Mucosa of stomach (tissue), 1 donor: ENCODE measurements around the gene FOXO6.

Experiments
- H3K27me3 ChIP-seq: one replicate; pipeline ENCODE4 v1.7.0; 2013; ENCODE audit warnings: mild to moderate bottlenecking, low read length; ENCODE audit not compliant: control insufficient read depth, insufficient read depth
- H3K36me3 ChIP-seq: one replicate; pipeline ENCODE4 v1.7.0; 2013; ENCODE audit warnings: low read length; ENCODE audit not compliant: control insufficient read depth, insufficient read depth
- H3K4me1 ChIP-seq: one replicate; pipeline ENCODE4 v1.7.0; 2013; ENCODE audit warnings: mild to moderate bottlenecking, low read length; ENCODE audit not compliant: control insufficient read depth, insufficient read depth
- H3K4me3 ChIP-seq: one replicate; pipeline ENCODE4 v1.7.0; 2013; ENCODE audit warnings: low read length
- H3K9ac ChIP-seq: one replicate; pipeline ENCODE4 v1.7.0; 2013; ENCODE audit warnings: mild to moderate bottlenecking, low read length, moderate library complexity
- H3K9me3 ChIP-seq: one replicate; pipeline ENCODE4 v1.7.0; 2013; ENCODE audit warnings: mild to moderate bottlenecking, low read length, moderate library complexity; ENCODE audit not compliant: control insufficient read depth
- donor health status: Pancreatic carcinoma.

The FOXO6 gene

GRCh38 chr1:41385398-41386195 is 24.4 kb downstream of the FOXO6 start:
- no peak overlapping the region for H3K9ac ChIP-seq
- peaks cover 37% of the 10 kb centered on the region for H3K27me3 ChIP-seq
- no peak overlapping the region for H3K4me3 ChIP-seq
- peaks cover 56% of the 10 kb centered on the region for H3K4me1 ChIP-seq
- no peaks in the 10 kb centered on the region for H3K9me3 ChIP-seq
- H3K36me3 ChIP-seq: no peaks in the 10 kb centered on the region

GRCh38 chr1:41386196-41386663 is 25.0 kb downstream of the FOXO6 start:
- Histone ChIP-seq H3K36me3 (no peaks in the 10 kb centered on the region), H3K9me3 (no peaks in the 10 kb centered on the region), H3K4me1 (peaks cover 50% of the 10 kb centered on the region), H3K27me3 (peaks cover 31% of the 10 kb centered on the region), H3K4me3 (no peak overlapping the region), H3K9ac (no peak overlapping the region)

GRCh38 chr1:41387667-41388091 is 26.4 kb downstream of the FOXO6 start:
- H3K36me3 ChIP-seq: no peaks in the 10 kb centered on the region
- H3K4me3 ChIP-seq: no peak overlapping the region
- peaks cover 42% of the 10 kb centered on the region for H3K4me1 ChIP-seq
- peak overlapping the region; percentile 31 for H3K9ac ChIP-seq
- H3K9me3 ChIP-seq: no peaks in the 10 kb centered on the region
- peaks cover 22% of the 10 kb centered on the region for H3K27me3 ChIP-seq

GRCh38 chr1:41388510-41388909 is 27.3 kb downstream of the FOXO6 start:
- H3K9ac ChIP-seq: no peak overlapping the region
- H3K27me3 ChIP-seq: peaks cover 14% of the 10 kb centered on the region
- H3K9me3 ChIP-seq: no peaks in the 10 kb centered on the region
- no peaks in the 10 kb centered on the region for H3K36me3 ChIP-seq
- no peak overlapping the region for H3K4me3 ChIP-seq
- peaks cover 37% of the 10 kb centered on the region for H3K4me1 ChIP-seq

- Histone ChIP-seq H3K9ac (no peak overlapping the region), H3K36me3 (no peaks in the 10 kb centered on the region), H3K4me3 (no peak overlapping the region), H3K4me1 (peaks cover 37% of the 10 kb centered on the region), H3K27me3 (peaks cover 9% of the 10 kb centered on the region), H3K9me3 (no peaks in the 10 kb centered on the region)
These were observed 27.8 kb downstream of the FOXO6 start for GRCh38 chr1:41389009-41389408.

DNA sequence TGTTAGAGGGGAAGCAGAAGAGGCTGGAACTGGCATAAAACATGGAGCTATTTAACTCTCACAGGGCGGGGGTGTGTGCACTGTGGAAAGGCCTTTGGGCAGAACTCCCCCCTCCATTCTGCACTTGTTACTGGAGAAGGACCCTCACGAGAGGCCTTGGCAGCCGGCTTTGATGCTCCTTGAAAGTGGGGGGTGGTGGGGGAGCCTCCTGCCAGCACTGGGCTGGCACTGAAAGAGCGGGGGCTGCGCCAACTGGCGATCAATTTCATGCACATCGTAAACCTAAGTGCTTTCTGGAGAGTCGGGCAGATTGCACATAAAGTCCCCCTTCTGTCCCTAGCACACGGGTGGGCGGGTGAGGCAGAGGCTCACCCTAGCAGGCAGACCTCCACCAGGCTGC is 28.9 kb downstream of the FOXO6 start:
- H3K9me3 ChIP-seq: no peaks in the 10 kb centered on the region
- no peak overlapping the region for H3K9ac ChIP-seq
- H3K4me1 ChIP-seq: peaks cover 35% of the 10 kb centered on the region
- H3K4me3 ChIP-seq: no peak overlapping the region
- peaks cover 15% of the 10 kb centered on the region for H3K27me3 ChIP-seq
- no peaks in the 10 kb centered on the region for H3K36me3 ChIP-seq

DNA sequence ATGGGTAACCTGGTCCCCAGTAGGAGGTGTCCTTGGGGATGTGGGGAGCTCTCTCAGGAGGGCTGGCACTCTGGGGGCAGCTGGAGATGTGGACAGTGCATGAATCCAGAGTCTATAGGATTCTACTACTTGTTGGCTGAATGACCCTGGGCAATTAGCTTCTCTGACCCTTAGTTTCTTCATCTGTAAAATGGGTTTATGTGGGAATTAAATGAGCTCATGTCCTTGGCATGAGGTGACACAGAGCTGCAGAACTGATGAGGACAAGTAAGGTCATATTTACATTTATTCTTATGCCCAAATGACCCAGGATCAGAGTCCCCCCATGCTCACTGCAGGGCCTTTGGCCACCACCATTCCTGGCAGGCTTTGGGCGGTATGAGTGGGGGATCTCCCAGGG is 29.3 kb downstream of the FOXO6 start:
- Histone ChIP-seq H3K36me3 (no peaks in the 10 kb centered on the region), H3K9me3 (no peaks in the 10 kb centered on the region), H3K9ac (no peak overlapping the region), H3K27me3 (peaks cover 17% of the 10 kb centered on the region), H3K4me3 (no peak overlapping the region), H3K4me1 (peaks cover 30% of the 10 kb centered on the region)

- H3K36me3 ChIP-seq: no peaks in the 10 kb centered on the region
- peaks cover 17% of the 10 kb centered on the region for H3K4me1 ChIP-seq
- no peak overlapping the region for H3K4me3 ChIP-seq
- H3K9me3 ChIP-seq: no peaks in the 10 kb centered on the region
- no peak overlapping the region for H3K9ac ChIP-seq
- H3K27me3 ChIP-seq: peaks cover 21% of the 10 kb centered on the region
These were observed 30.7 kb downstream of the FOXO6 start for GRCh38 chr1:41391834-41392527.

- Histone ChIP-seq H3K36me3 (no peaks in the 10 kb centered on the region), H3K9ac (no peak overlapping the region), H3K27me3 (peaks cover 21% of the 10 kb centered on the region), H3K4me1 (peaks cover 11% of the 10 kb centered on the region), H3K9me3 (no peaks in the 10 kb centered on the region), H3K4me3 (no peak overlapping the region)
These were observed 31.3 kb downstream of the FOXO6 start for GRCh38 chr1:41392528-41392924.

DNA sequence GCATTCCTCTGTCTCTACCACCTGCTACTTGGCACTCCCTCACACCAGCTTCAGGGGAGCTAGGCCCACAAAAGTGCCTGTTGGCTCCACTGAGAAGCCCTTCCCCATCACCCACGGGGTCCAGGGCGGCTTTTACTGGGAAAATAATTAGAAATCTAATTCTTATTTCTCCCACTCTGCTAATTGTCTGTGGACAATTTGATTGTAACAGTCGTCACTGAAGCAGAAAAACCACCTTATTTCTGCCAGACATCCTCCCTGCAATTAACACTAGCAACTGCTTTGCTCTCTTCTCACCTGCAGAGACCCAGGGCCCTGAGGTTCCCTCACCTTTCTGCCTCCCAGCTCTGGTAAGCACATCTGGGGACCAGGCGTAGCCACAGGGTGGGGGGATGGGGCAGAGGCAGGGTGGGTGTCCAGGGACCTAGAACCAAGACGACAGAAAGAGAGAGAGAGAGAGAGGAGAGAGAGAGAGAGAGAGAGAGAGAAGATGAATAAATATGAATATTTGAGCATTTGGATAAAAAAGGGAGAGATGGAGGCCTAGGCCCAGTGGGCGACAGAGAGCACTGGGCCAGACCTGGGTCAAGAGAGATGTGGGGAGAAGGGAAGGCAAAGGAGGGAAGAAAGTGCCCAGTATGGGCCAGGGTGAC is 32.6 kb downstream of the FOXO6 start:
- Histone ChIP-seq H3K9ac (no peak overlapping the region), H3K4me3 (no peak overlapping the region), H3K36me3 (no peaks in the 10 kb centered on the region), H3K4me1 (no peaks in the 10 kb centered on the region), H3K27me3 (peaks cover 21% of the 10 kb centered on the region), H3K9me3 (no peaks in the 10 kb centered on the region)

DNA sequence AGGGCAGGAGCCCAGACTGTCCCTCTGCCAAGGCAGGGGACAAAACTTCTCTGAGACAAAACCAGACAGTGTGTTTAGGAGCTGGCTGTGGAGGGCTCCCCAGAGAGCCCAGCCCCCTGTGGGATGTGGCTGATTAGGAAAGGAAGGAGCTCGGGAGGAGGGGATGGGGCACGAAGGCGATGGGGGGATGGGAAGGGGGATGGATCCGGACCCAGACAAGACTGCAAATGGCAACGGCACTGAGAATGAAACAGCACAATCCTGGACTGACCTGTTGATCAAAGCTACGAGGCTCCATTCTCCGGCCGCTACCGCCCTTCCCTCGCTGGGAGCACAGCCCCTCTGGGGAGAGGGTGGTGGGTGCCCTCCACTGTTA is 33.1 kb downstream of the FOXO6 start:
- H3K9ac ChIP-seq: no peak overlapping the region
- H3K4me1 ChIP-seq: no peaks in the 10 kb centered on the region
- H3K27me3 ChIP-seq: peaks cover 21% of the 10 kb centered on the region
- no peaks in the 10 kb centered on the region for H3K36me3 ChIP-seq
- no peak overlapping the region for H3K4me3 ChIP-seq
- no peaks in the 10 kb centered on the region for H3K9me3 ChIP-seq
